Osteoblast (primary cell): ENCODE data around the gene NPR3. TPM values are rescaled to one million over a fixed set of nuclear protein-coding genes. Genes with fewer than 3 reads are reported as not detected.
A peak's percentile ranks its signal among the peaks of the same experiment; 100 is the strongest.

Experiments
- DNase-seq: peaks from one replicate; pipeline ENCODE4 v3.0.0; 2011; ENCODE audit warnings: low spot score, mixed read lengths; ENCODE audit not compliant: insufficient read length; ENCODE audit errors: missing footprints
- H2AFZ ChIP-seq: 2 replicates; pipeline ENCODE4 v1.6.0; 2011; ENCODE audit warnings: mild to moderate bottlenecking, low read length
- H3K27ac ChIP-seq: 2 replicates; pipeline ENCODE4 v1.5.1; 2011; ENCODE audit warnings: mild to moderate bottlenecking, low read depth, low read length, moderate library complexity
- H3K27me3 ChIP-seq: 2 replicates; pipeline ENCODE4 v1.6.0; 2012; ENCODE audit warnings: mild to moderate bottlenecking, control low read depth, inconsistent platforms, low read length, moderate library complexity; ENCODE audit not compliant: insufficient read depth
- H3K36me3 ChIP-seq: 2 replicates; pipeline ENCODE4 v1.5.1; 2011; ENCODE audit warnings: mild to moderate bottlenecking, low read length, control low read depth, moderate library complexity; ENCODE audit not compliant: insufficient read depth
- H3K4me1 ChIP-seq: 2 replicates; pipeline ENCODE4 v1.5.1; 2011; ENCODE audit warnings: mild to moderate bottlenecking, low read length, control low read depth, moderate library complexity; ENCODE audit not compliant: insufficient read depth
- H3K4me2 ChIP-seq: 2 replicates; pipeline ENCODE4 v1.6.0; 2011; ENCODE audit warnings: mild to moderate bottlenecking, low read length; ENCODE audit not compliant: insufficient read depth
- H3K4me3 ChIP-seq: fragments of 200-600 bp; sonication (generic); 3 replicates; pipeline ENCODE4 v1.5.1; 2012; ENCODE audit warnings: mild to moderate bottlenecking, low read length, inconsistent platforms; ENCODE audit not compliant: insufficient read depth
- H3K79me2 ChIP-seq: 2 replicates; pipeline ENCODE4 v1.6.0; 2012; ENCODE audit warnings: mild to moderate bottlenecking, low read length, control low read depth, inconsistent platforms; ENCODE audit not compliant: insufficient read depth
- H3K9me3 ChIP-seq: 2 replicates; pipeline ENCODE4 v1.5.1; 2011; ENCODE audit warnings: low read depth, low read length, control low read depth
- H4K20me1 ChIP-seq: 2 replicates; pipeline ENCODE4 v1.6.0; 2012; ENCODE audit warnings: mild to moderate bottlenecking, low read length, control low read depth; ENCODE audit not compliant: insufficient read depth
- CTCF ChIP-seq: IDR thresholded peaks from 2 replicates; pipeline ENCODE4 v1.5.1; 2011; ENCODE audit warnings: mild to moderate bottlenecking, low read depth, low read length, moderate library complexity; ENCODE audit errors: extremely low read depth
- total RNA-seq: library from RNA; depleted of rRNA; stranded (reverse); fragments of >200 nt; gene quantifications from 2 replicates; pipeline ENCODE4 v1.2.3, GENCODE V29; 2012

The NPR3 gene
- total RNA-seq, 1 donor = 92.3 TPM

- no peak overlapping the region for H3K4me3 ChIP-seq
- H3K4me2 ChIP-seq = no peak overlapping the region
- H3K79me2 ChIP-seq = no peaks in the 10 kb centered on the region
- H3K36me3 ChIP-seq = no peaks in the 10 kb centered on the region
- DNase-seq = no peak
- no peak overlapping the region for H3K27ac ChIP-seq
- TF ChIP-seq CTCF = no peak
- H4K20me1 ChIP-seq = no peaks in the 10 kb centered on the region
- no peaks in the 10 kb centered on the region for H3K9me3 ChIP-seq
- H2AFZ ChIP-seq = no peak overlapping the region
- peaks cover 24% of the 10 kb centered on the region for H3K4me1 ChIP-seq
- no peaks in the 10 kb centered on the region for H3K27me3 ChIP-seq
Observed at GRCh38 chr5:32836176-32836575, 125.1 kb downstream of the NPR3 start.

- Histone ChIP-seq H3K79me2 (no peaks in the 10 kb centered on the region), H3K36me3 (no peaks in the 10 kb centered on the region), H3K27me3 (no peaks in the 10 kb centered on the region), H3K9me3 (no peaks in the 10 kb centered on the region), H3K27ac (no peak overlapping the region), H3K4me2 (no peak overlapping the region), H3K4me1 (peaks cover 22% of the 10 kb centered on the region), H2AFZ (peak overlapping the region; percentile 53), H3K4me3 (no peak overlapping the region), H4K20me1 (no peaks in the 10 kb centered on the region)
- no peak for TF ChIP-seq CTCF
- DNase-seq = peak; percentile 50
Observed at GRCh38 chr5:32837211-32837610, 126.1 kb downstream of the NPR3 start.

GRCh38 chr5:32839106-32839505 is 128.0 kb downstream of the NPR3 start:
- H3K36me3 ChIP-seq = no peaks in the 10 kb centered on the region
- TF ChIP-seq CTCF = no peak
- H3K79me2 ChIP-seq = no peaks in the 10 kb centered on the region
- H3K9me3 ChIP-seq = no peaks in the 10 kb centered on the region
- no peaks in the 10 kb centered on the region for H3K27me3 ChIP-seq
- H4K20me1 ChIP-seq = no peaks in the 10 kb centered on the region
- peak overlapping the region; percentile 62 for H3K27ac ChIP-seq
- peak overlapping the region; percentile 77 for H2AFZ ChIP-seq
- peak overlapping the region; percentile 36 for H3K4me2 ChIP-seq
- no peak for DNase-seq
- H3K4me3 ChIP-seq = no peak overlapping the region
- peaks cover 27% of the 10 kb centered on the region for H3K4me1 ChIP-seq

GRCh38 chr5:32840606-32841005 is 129.5 kb downstream of the NPR3 start:
- no peaks in the 10 kb centered on the region for H3K79me2 ChIP-seq
- no peaks in the 10 kb centered on the region for H3K36me3 ChIP-seq
- no peak overlapping the region for H3K4me3 ChIP-seq
- H2AFZ ChIP-seq = no peak overlapping the region
- H3K4me1 ChIP-seq = peaks cover 27% of the 10 kb centered on the region
- no peaks in the 10 kb centered on the region for H3K9me3 ChIP-seq
- no peak for DNase-seq
- H3K27me3 ChIP-seq = no peaks in the 10 kb centered on the region
- H3K27ac ChIP-seq = no peak overlapping the region
- TF ChIP-seq CTCF = no peak
- no peak overlapping the region for H3K4me2 ChIP-seq
- H4K20me1 ChIP-seq = no peaks in the 10 kb centered on the region

Other genes with a start within 250 kb of the NPR3 start
- 101 and 115 TPM in 2 replicates for gene SUB1, start 125.8 kb upstream of the NPR3 start, total RNA-seq